Activated CD8-positive, alpha-beta memory T cell treated with anti-CD3 and anti-CD28 coated beads, Interleukin-2, amount 50 U/mL, for 48 hours (primary cell): ENCODE measurements around the gene ZSCAN31.
"Not testable (repeated sequence)": the region's sequence is repeated elsewhere in the genome, so short reads cannot be mapped to it uniquely, and the experiment has no call there.

Source experiments
- DNase-seq: peaks from one replicate; pipeline ENCODE4 v3.0.0-alpha.2; 2020

The ZSCAN31 gene

GRCh38 chr6:28351493-28351925 is 15.6 kb upstream of the ZSCAN31 start:
- DNase-seq = no peak

GRCh38 chr6:28351087-28351486 is 15.1 kb upstream of the ZSCAN31 start:
- DNase-seq = no peak

- DNase-seq = peak; percentile 89
Observed at GRCh38 chr6:28349892-28350737, 14.2 kb upstream of the ZSCAN31 start, which contains the start of gene ZKSCAN3. TSS of gene ZKSCAN3 (plus strand) at chr6:28349947. CDS start at chr6:28359587, 9,640 bp downstream.

- no peak for DNase-seq
Observed at GRCh38 chr6:28349344-28349891, 13.5 kb upstream of the ZSCAN31 start.

- DNase-seq = no peak
Observed at GRCh38 chr6:28347119-28347518, 11.2 kb upstream of the ZSCAN31 start.

GRCh38 chr6:28345201-28345600 is 9.3 kb upstream of the ZSCAN31 start:
- no peak for DNase-seq

GRCh38 chr6:28343898-28344677 is 8.1 kb upstream of the ZSCAN31 start:
- DNase-seq = no peak

GRCh38 chr6:28340310-28341095 is 4.6 kb upstream of the ZSCAN31 start:
- no peak for DNase-seq

- no peak for DNase-seq
Observed at GRCh38 chr6:28337121-28337520, 1.2 kb upstream of the ZSCAN31 start.

GRCh38 chr6:28336284-28337120 is 554 bp upstream of the ZSCAN31 start:
- DNase-seq = no peak

- DNase-seq = no peak
Observed at GRCh38 chr6:28335040-28335563, 846 bp downstream of the ZSCAN31 start.

- DNase-seq = no peak
Observed at GRCh38 chr6:28334286-28335039, 1.5 kb downstream of the ZSCAN31 start.

- DNase-seq = no peak
Observed at GRCh38 chr6:28333599-28334018, 2.3 kb downstream of the ZSCAN31 start.

- DNase-seq = no peak
Observed at GRCh38 chr6:28333047-28333446, 2.9 kb downstream of the ZSCAN31 start.

- no peak for DNase-seq
Observed at GRCh38 chr6:28330041-28330440, 5.9 kb downstream of the ZSCAN31 start.

- DNase-seq = no peak
Observed at GRCh38 chr6:28326371-28326948, 9.5 kb downstream of the ZSCAN31 start.

GRCh38 chr6:28323813-28324424 is 12.0 kb downstream of the ZSCAN31 start:
- DNase-seq = no peak

- no peak for DNase-seq
Observed at GRCh38 chr6:28322661-28323060, 13.3 kb downstream of the ZSCAN31 start.

GRCh38 chr6:28317866-28318265 is 18.1 kb downstream of the ZSCAN31 start:
- DNase-seq = not testable (repeated sequence)

- no peak for DNase-seq
Observed at GRCh38 chr6:28315628-28316027, 20.3 kb downstream of the ZSCAN31 start.
